Peyer's patch (tissue), 4 donors: ENCODE data around the gene MEMO1.
"Not testable (repeated sequence)": the region's sequence is repeated elsewhere in the genome, so short reads cannot be mapped to it uniquely, and the experiment has no call there.

ENCODE experiments used
- CTCF ChIP-seq, 6 experiments: fragments of 450-650 bp in 4 of 6; fragments of 200-600 bp in 2 of 6; sonication (generic) in 1 of 6; IDR thresholded peaks; one replicate each; pipeline ENCODE4 v1.5.1; 2017 to 2019; ENCODE audit warnings: antibody characterized with exemption in 6 of 6, mild to moderate bottlenecking in 3 of 6, moderate library complexity in 1 of 6
- POLR2A ChIP-seq, 2 donors: fragments of 450-650 bp; IDR thresholded peaks; one replicate each; pipeline ENCODE4 v1.5.1; 2017; ENCODE audit warnings: antibody characterized with exemption in 2 of 2, mild to moderate bottlenecking in 2 of 2, moderate library complexity in 2 of 2

DNA sequence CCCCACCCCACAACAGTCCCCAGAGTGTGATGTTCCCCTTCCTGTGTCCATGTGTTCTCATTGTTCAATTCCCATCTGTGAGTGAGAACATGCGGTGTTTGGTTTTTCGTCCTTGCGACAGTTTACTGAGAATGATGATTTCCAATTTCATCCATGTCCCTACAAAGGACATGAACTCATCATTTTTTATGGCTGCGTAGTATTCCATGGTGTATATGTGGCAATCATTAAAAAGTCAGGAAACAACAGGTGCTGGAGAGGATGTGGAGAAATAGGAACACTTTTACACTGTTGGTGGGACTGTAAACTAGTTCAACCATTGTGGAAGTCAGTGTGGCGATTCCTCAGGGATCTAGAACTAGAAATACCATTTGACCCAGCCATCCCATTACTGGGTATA lies 168.7 kb downstream of the MEMO1 start:
- TF ChIP-seq CTCF, POLR2A (IDR thresholded peaks at IDR 0.05): not testable (repeated sequence)
